GM12878 (cell line): ENCODE measurements around the gene EIF4EBP2. TPM values are rescaled to one million over a fixed set of nuclear protein-coding genes. Genes with fewer than 3 reads are reported as not detected.

ENCODE experiments used
- BACH1 ChIP-seq: fragments of 450-650 bp; IDR thresholded peaks from 2 replicates; pipeline ENCODE4 v1.6.1; 2017; ENCODE audit warnings: mild to moderate bottlenecking, borderline replicate concordance
- BHLHE40 ChIP-seq, 2 experiments: fragments of 450-650 bp in 1 of 2; IDR thresholded peaks; 2 replicates each; pipeline ENCODE4 v1.6.1; 2011 to 2017; ENCODE audit warnings: low read depth in 2 of 2, borderline replicate concordance in 1 of 2, improper control_type of control experiment in 1 of 2, low read length in 1 of 2, mild to moderate bottlenecking in 1 of 2
- CEBPZ ChIP-seq: fragments of 150-350 bp; IDR thresholded peaks from 2 replicates; pipeline ENCODE4 v1.6.1; 2016; ENCODE audit warnings: low read depth, low read length
- CTCF ChIP-seq, 3 experiments: IDR thresholded peaks in 2 of 3; conservative IDR thresholded peaks in 1 of 3; 2 replicates each; pipeline ENCODE4 v1.5.1; 2011; ENCODE audit warnings: low read depth in 3 of 3, low read length in 3 of 3, mild to moderate bottlenecking in 3 of 3, control low read depth in 2 of 3, moderate library complexity in 2 of 3, inconsistent platforms in 1 of 3, mixed read lengths in 1 of 3; ENCODE audit not compliant: control insufficient read depth in 2 of 3, insufficient read depth in 1 of 3; ENCODE audit errors: extremely low read depth in 1 of 3
- HSF1 ChIP-seq: fragments of 150-350 bp; IDR thresholded peaks from 2 replicates; pipeline ENCODE4 v1.6.1; 2014; ENCODE audit warnings: mild to moderate bottlenecking, low read depth, low read length
- IRF4 ChIP-seq: IDR thresholded peaks from 2 replicates; pipeline ENCODE4 v1.6.1; 2011; ENCODE audit warnings: low read depth, low read length
- IRF5 ChIP-seq: fragments of 450-650 bp; IDR thresholded peaks from 2 replicates; pipeline ENCODE4 v1.6.1; 2017; ENCODE audit warnings: borderline replicate concordance
- JUNB ChIP-seq: IDR thresholded peaks from 2 replicates; pipeline ENCODE4 v1.6.1; 2016; ENCODE audit warnings: antibody characterized with exemption, mild to moderate bottlenecking
- MLLT1 ChIP-seq: fragments of 450-650 bp; IDR thresholded peaks from 2 replicates; pipeline ENCODE4 v1.6.1; 2016; ENCODE audit warnings: mild to moderate bottlenecking
- MYC ChIP-seq: IDR thresholded peaks from 2 replicates; pipeline ENCODE4 v1.6.1; 2011; ENCODE audit warnings: mild to moderate bottlenecking, low read length, moderate library complexity, inconsistent platforms; ENCODE audit not compliant: insufficient read depth, insufficient replicate concordance, insufficient read length, severe bottlenecking
- NRF1 ChIP-seq: conservative IDR thresholded peaks from 2 replicates; pipeline ENCODE4 v1.6.1; 2011; ENCODE audit warnings: mild to moderate bottlenecking, low read depth, low read length, improper control_type of control experiment
- PML ChIP-seq: IDR thresholded peaks from 2 replicates; pipeline ENCODE4 v1.6.1; 2012; ENCODE audit warnings: low read length, inconsistent platforms
- POLR2A ChIP-seq: IDR thresholded peaks from 2 replicates; pipeline ENCODE4 v1.6.1; 2011; ENCODE audit warnings: low read depth, mild to moderate bottlenecking, low read length
- RBBP5 ChIP-seq: fragments of 200-600 bp; sonication (generic); conservative IDR thresholded peaks from 2 replicates; pipeline ENCODE4 v1.6.1; 2016
- RFX5 ChIP-seq: IDR thresholded peaks from 2 replicates; pipeline ENCODE4 v1.6.1; 2011; ENCODE audit warnings: low read depth, low read length, improper control_type of control experiment
- SIX5 ChIP-seq: IDR thresholded peaks from 2 replicates; pipeline ENCODE4 v1.6.1; 2011; ENCODE audit warnings: mild to moderate bottlenecking, low read depth, low read length, moderate library complexity; ENCODE audit not compliant: severe bottlenecking
- SMAD5 ChIP-seq: IDR thresholded peaks from 2 replicates; pipeline ENCODE4 v1.6.1; 2016; ENCODE audit warnings: antibody characterized with exemption, low read depth
- SMARCA5 ChIP-seq: fragments of 450-650 bp; IDR thresholded peaks from 2 replicates; pipeline ENCODE4 v1.6.1; 2017; ENCODE audit warnings: mild to moderate bottlenecking
- TAF1 ChIP-seq: IDR thresholded peaks from 2 replicates; pipeline ENCODE4 v1.6.1; 2011; ENCODE audit warnings: mild to moderate bottlenecking, low read depth, low read length, borderline replicate concordance
- TBL1XR1 ChIP-seq: IDR thresholded peaks from 2 replicates; pipeline ENCODE4 v1.6.1; 2012; ENCODE audit warnings: low read depth, low read length, improper control_type of control experiment
- TCF12 ChIP-seq: IDR thresholded peaks from 2 replicates; pipeline ENCODE4 v1.6.1; 2011; ENCODE audit warnings: low read depth, mild to moderate bottlenecking, low read length
- ZNF274 ChIP-seq: IDR thresholded peaks from one replicate; pipeline ENCODE4 v1.8.0; 2011; ENCODE audit not compliant: insufficient read length, insufficient read depth
- polyA plus RNA-seq, 11 experiments: library from polyadenylated mRNA; depleted of rRNA in 4 of 11; unstranded in 6 of 11; stranded (reverse) in 5 of 11; fragments of >200 nt; fragmentation: Nextera tagmentation in 4 of 11; fragmentation: Illumina TruSeq in 1 of 11; extraction: Ambion mirVana in 4 of 11; extraction: Trizol in 1 of 11; gene quantifications; 1 replicate in 1 of 11; 2 replicates in 10 of 11; pipeline versions ENCODE4 v1.2.1 to v1.2.3, GENCODE V29; 2011 to 2016; ENCODE audit warnings: inconsistent platforms in 2 of 11, missing spikeins in 2 of 11, low read depth in 1 of 11
- total RNA-seq, 4 experiments: library from RNA; depleted of rRNA in 3 of 4; stranded (reverse); fragments of >200 nt in 3 of 4; fragmentation: Illumina TruSeq in 1 of 4; extraction: Trizol in 1 of 4; gene quantifications; 2 replicates each; pipeline versions ENCODE4 v1.2.1 to v1.2.3, GENCODE V29; 2013 to 2021

EIF4EBP2 gene
- total and polyA plus RNA-seq, 10 of the 15 experiments (the other 5 are each of a cell fraction or from before 2014, with no cell fraction given) = 14.4 to 51.3 (median 28.9) TPM

- TF ChIP-seq CTCF (IDR thresholded peaks at IDR 0.05 in 2 of 3, conservative IDR thresholded peaks at IDR 0.05 in 1 of 3; ENCODE audit: control insufficient read depth in 2 of 3, extremely low read depth in 1 of 3, insufficient read depth in 1 of 3, low read depth in 3 of 3, low read length in 3 of 3) (no peak), TCF12 (peak; percentile 68; the same call in 1 of the 2 replicates), BACH1 (peak; percentile 25; the same call in 1 of the 2 replicates), MYC (peak; percentile 78), POLR2A (no peak), SIX5 (no peak), IRF4 (peak; percentile 55; the same call in 1 of the 2 replicates), TAF1 (no peak), SMAD5 (no peak), TBL1XR1 (no peak), CEBPZ (no peak), RFX5 (no peak), ZNF274 (no peak), MLLT1 (peak; percentile 50; the same call in 1 of the 2 replicates), PML (no peak), SMARCA5 (no peak), BHLHE40 (IDR thresholded peaks at IDR 0.05; ENCODE audit: borderline replicate concordance in 1 of 2, low read depth in 2 of 2, low read length in 1 of 2) (peak; percentile 89 to 96), RBBP5 (no peak), HSF1 (no peak), NRF1 (no peak), IRF5 (no peak), JUNB (peak; percentile 72)
These were observed 73.8 kb downstream of the EIF4EBP2 start (continued) for GRCh38 chr10:70477661-70478162.
